A549 (cell line): ENCODE measurements around the gene CTNND2. TPM values are rescaled to one million over a fixed set of nuclear protein-coding genes. Genes with fewer than 3 reads are reported as not detected.
"Not testable (repeated sequence)": the region's sequence is repeated elsewhere in the genome, so short reads cannot be mapped to it uniquely, and the experiment has no call there.

ENCODE experiments used
- ATAC-seq, 2 experiments: fragments of 200-7000 bp in 1 of 2; fragments of >200 bp in 1 of 2; cut with Nextera tagmentation in 1 of 2; cut with Tn5 transposase in 1 of 2; 3 replicates each; pipeline versions ENCODE4 v1.8.0 to v1.9.1; 2018 to 2020; ENCODE audit warnings: mild to moderate bottlenecking in 1 of 2, moderate library complexity in 1 of 2
- CTCF ChIA-PET: fragments of 300-600 bp; sonication (Branson Sonifier 250); formaldehyde crosslinking; extraction: SDS; loops from one replicate; lab custom pipeline; 2021; ENCODE audit warnings: antibody characterized with exemption, inconsistent platforms; lab: Yijun Ruan, JAX
- POLR2A ChIA-PET: fragments of 350-600 bp; formaldehyde crosslinking; extraction: SDS; loops from one replicate; lab custom pipeline; 2021; ENCODE audit warnings: antibody characterized with exemption, inconsistent platforms; lab: Yijun Ruan, JAX
- DNase-seq, 2 experiments: peaks; one replicate each; pipeline versions ENCODE4 v3.0.0 to v3.0.0-alpha.2; 2011 to 2016; ENCODE audit warnings: low read depth in 1 of 2, low spot score in 1 of 2
- FAIRE-seq: peaks from 2 replicates; lab custom pipeline; 2011; peaks lifted over from hg19 to GRCh38; lab: Jason Lieb, UNC
- H3K27ac ChIP-seq, 2 experiments: fragments of >200 bp; sonication (Bioruptor Twin); formaldehyde crosslinking; 3 replicates each; pipeline ENCODE4 v1.5.1; 2016 to 2017
- H3K4me1 ChIP-seq: fragments of >200 bp; sonication (Bioruptor Twin); formaldehyde crosslinking; 3 replicates; pipeline ENCODE4 v1.6.1; 2016
- H3K4me2 ChIP-seq: fragments of >200 bp; sonication (Bioruptor Twin); formaldehyde crosslinking; 3 replicates; pipeline ENCODE4 v1.6.1; 2016
- H3K4me3 ChIP-seq: fragments of >200 bp; sonication (Bioruptor Twin); formaldehyde crosslinking; 3 replicates; pipeline ENCODE4 v1.5.1; 2016
- H3K9me3 ChIP-seq: fragments of >200 bp; sonication (Bioruptor Twin); formaldehyde crosslinking; 3 replicates; pipeline ENCODE4 v1.6.1; 2016
- CBX2 ChIP-seq: fragments of 200-600 bp; sonication (generic); IDR thresholded peaks from 2 replicates; pipeline ENCODE4 v1.6.1; 2016; ENCODE audit warnings: low read depth, mild to moderate bottlenecking, borderline replicate concordance
- CEBPB ChIP-seq, 2 experiments: fragments of >200 bp in 1 of 2; sonication (Bioruptor Twin) in 1 of 2; formaldehyde crosslinking in 1 of 2; IDR thresholded peaks; 2 replicates each; pipeline ENCODE4 v1.6.1; 2012 to 2016
- CHD4 ChIP-seq: fragments of 200-600 bp; sonication (generic); IDR thresholded peaks from 2 replicates; pipeline ENCODE4 v1.6.1; 2016; ENCODE audit warnings: antibody characterized with exemption, mild to moderate bottlenecking, borderline replicate concordance
- EHF ChIP-seq: fragments of 250-450 bp; sonication (Bioruptor Pico); IDR thresholded peaks from 2 replicates; pipeline ENCODE4 v1.5.0; 2020; ENCODE audit warnings: mild to moderate bottlenecking
- EHMT2 ChIP-seq: fragments of 200-600 bp; sonication (generic); IDR thresholded peaks from 2 replicates; pipeline ENCODE4 v1.6.1; 2016; ENCODE audit warnings: antibody characterized with exemption, low read depth, mild to moderate bottlenecking, moderate library complexity
- GATA3 ChIP-seq: IDR thresholded peaks from 2 replicates; pipeline ENCODE4 v1.6.1; 2012; ENCODE audit warnings: borderline replicate concordance
- HMGXB4 ChIP-seq: fragments of 250-450 bp; sonication (Bioruptor Pico); IDR thresholded peaks from 2 replicates; pipeline ENCODE4 v1.5.0; 2021; ENCODE audit warnings: mild to moderate bottlenecking, moderate library complexity, borderline replicate concordance
- HOXA7 ChIP-seq: fragments of 250-450 bp; sonication (Bioruptor Pico); IDR thresholded peaks from 2 replicates; pipeline ENCODE4 v1.5.0; 2020; ENCODE audit warnings: mild to moderate bottlenecking, moderate library complexity
- JUN ChIP-seq, 2 experiments: fragments of >200 bp; sonication (Bioruptor Twin); formaldehyde crosslinking; IDR thresholded peaks; 2 replicates in 1 of 2; 3 replicates in 1 of 2; pipeline ENCODE4 v1.6.1; 2016 to 2017
- JUNB ChIP-seq: fragments of >200 bp; sonication (Bioruptor Twin); formaldehyde crosslinking; IDR thresholded peaks from 2 replicates; pipeline ENCODE4 v1.6.1; 2016
- MAFK ChIP-seq: fragments of 450-650 bp; IDR thresholded peaks from 2 replicates; pipeline ENCODE4 v1.6.1; 2014; ENCODE audit not compliant: partially characterized antibody
- RARB ChIP-seq: fragments of 250-450 bp; sonication (Bioruptor Pico); IDR thresholded peaks from 2 replicates; pipeline ENCODE4 v1.8.0; 2021; ENCODE audit warnings: mild to moderate bottlenecking, moderate library complexity
- RFX5 ChIP-seq: fragments of 450-650 bp; IDR thresholded peaks from 2 replicates; pipeline ENCODE4 v1.7.1; 2014; ENCODE audit warnings: antibody characterized with exemption, mild to moderate bottlenecking, moderate library complexity
- SREBF2 ChIP-seq: fragments of 450-650 bp; IDR thresholded peaks from 2 replicates; pipeline ENCODE4 v1.6.1; 2014; ENCODE audit warnings: mild to moderate bottlenecking, moderate library complexity
- USF2 ChIP-seq: fragments of 450-650 bp; IDR thresholded peaks from 2 replicates; pipeline ENCODE4 v1.6.1; 2014; ENCODE audit warnings: antibody characterized with exemption
- WGBS: methylation state at CpG from one replicate; pipeline ENCODE4 v1.1.6; 2017; ENCODE audit errors: missing lambda C conversion rate; 5-methylcytosine and 5-hydroxymethylcytosine counted together
- polyA plus RNA-seq, 4 experiments: library from polyadenylated mRNA; depleted of rRNA in 3 of 4; stranded (reverse); fragments of >200 nt; fragmentation: RNase III in 1 of 4; extraction: RNeasy Plus Mini Kit Qiagen cat#74134 plus additional on column Dnase treatment in 1 of 4; gene quantifications; 2 replicates in 3 of 4; 3 replicates in 1 of 4; pipeline ENCODE4 v1.2.3, GENCODE V29; 2011 to 2017
- TF ChIP-seq, protein P1 (sequence below): fragments of >200 bp; sonication (Bioruptor Twin); formaldehyde crosslinking; IDR thresholded peaks from 2 replicates; pipeline ENCODE4 v1.6.1; 2016
- TF ChIP-seq, protein P2 (sequence below): IDR thresholded peaks from 2 replicates; pipeline ENCODE4 v1.6.1; 2012

Gene CTNND2
- polyA plus RNA-seq, 2 of the 4 experiments (the other 2 are of a cell fraction), result not detected

- ATAC-seq, H3K4me1 ChIP-seq, H3K4me2 ChIP-seq, CTCF ChIA-PET, DNase-seq, FAIRE-seq, POLR2A ChIA-PET, H3K4me3 ChIP-seq, H3K9me3 ChIP-seq, H3K27ac ChIP-seq: not testable (repeated sequence)
- WGBS, result 39% methylated on average over 1 of the region's 1 CpG
Measured at GRCh38 chr5:11414732-11415131, 489.5 kb downstream of the CTNND2 start.

GRCh38 chr5:11411621-11412020 is 492.6 kb downstream of the CTNND2 start:
- CTCF ChIA-PET, result no interaction called here
- TF ChIP-seq SREBF2 (no peak), MAFK (peak; percentile 66)
- Histone ChIP-seq H3K4me1 (no peaks in the 10 kb centered on the region), H3K9me3 (no peaks in the 10 kb centered on the region), H3K4me3 (no peak overlapping the region), H3K4me2 (no peak overlapping the region), H3K27ac (no peak overlapping the region)
- ATAC-seq (no peak), FAIRE-seq (no peak), DNase-seq (no peak)
- POLR2A ChIA-PET, result no interaction called here
- WGBS, result 37% methylated on average over 2 of the region's 2 CpGs

- Histone ChIP-seq H3K4me3 (no peak overlapping the region), H3K4me2 (no peak overlapping the region), H3K27ac (no peak overlapping the region), H3K9me3 (no peaks in the 10 kb centered on the region), H3K4me1 (no peaks in the 10 kb centered on the region)
- ATAC-seq (no peak), DNase-seq (no peak), FAIRE-seq (no peak)
- 36% methylated on average over 5 of the region's 5 CpGs for WGBS
- POLR2A ChIA-PET, result no interaction called here
- TF ChIP-seq CBX2 (no peak), EHMT2 (no peak), RARB (CRISPR knock-in tag) (no peak)
- TF ChIP-seq, protein P1, sequence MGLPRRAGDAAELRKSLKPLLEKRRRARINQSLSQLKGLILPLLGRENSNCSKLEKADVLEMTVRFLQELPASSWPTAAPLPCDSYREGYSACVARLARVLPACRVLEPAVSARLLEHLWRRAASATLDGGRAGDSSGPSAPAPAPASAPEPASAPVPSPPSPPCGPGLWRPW, result no peak
- CTCF ChIA-PET, result interaction anchor here (1.7 kb wide), 1 partner anchor 35 kb away, joined by 4 read pairs; no protein-coding TSS in a partner anchor
Measured at GRCh38 chr5:11407556-11408145, 496.6 kb downstream of the CTNND2 start.

DNA sequence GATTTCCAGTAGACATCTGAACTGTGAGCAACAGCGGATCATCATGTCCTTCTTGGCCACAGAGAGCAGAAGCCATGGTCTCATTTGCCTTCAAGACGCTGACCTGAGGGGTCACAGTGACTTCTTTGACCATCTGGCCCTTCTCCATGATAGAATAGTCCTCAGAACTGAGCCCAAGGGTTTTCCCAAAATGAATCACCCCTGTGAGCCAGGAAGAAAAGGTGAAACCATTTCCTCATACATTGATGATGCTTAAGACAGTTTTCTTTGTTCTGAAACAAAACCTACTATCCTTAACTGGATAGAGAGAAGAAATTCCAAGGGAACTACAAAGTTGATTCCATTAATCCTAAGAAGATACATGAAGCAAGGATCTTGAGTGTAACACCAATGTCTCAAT is 503.9 kb downstream of the CTNND2 start:
- CTCF ChIA-PET, result no interaction called here
- WGBS, result 3% methylated on average over 2 of the region's 2 CpGs
- no peak for TF ChIP-seq CBX2
- no peak for TF ChIP-seq GATA3
- TF ChIP-seq HMGXB4 (CRISPR knock-in tag), result no peak
- TF ChIP-seq, protein P1, result no peak
- no peak for TF ChIP-seq HOXA7 (CRISPR knock-in tag)
- TF ChIP-seq CEBPB (IDR thresholded peaks at IDR 0.05), result no peak
- no peak for TF ChIP-seq CHD4
- TF ChIP-seq EHF (CRISPR knock-in tag), result no peak
- no peak for TF ChIP-seq JUNB
- TF ChIP-seq RFX5, result no peak
- no peak for TF ChIP-seq JUN (IDR thresholded peaks at IDR 0.05)
- TF ChIP-seq, protein P2, sequence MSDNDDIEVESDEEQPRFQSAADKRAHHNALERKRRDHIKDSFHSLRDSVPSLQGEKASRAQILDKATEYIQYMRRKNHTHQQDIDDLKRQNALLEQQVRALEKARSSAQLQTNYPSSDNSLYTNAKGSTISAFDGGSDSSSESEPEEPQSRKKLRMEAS, result no peak
- no peak for TF ChIP-seq USF2
- TF ChIP-seq, all 56 proteins: peak for 0
- DNase-seq (no peak), FAIRE-seq (no peak), ATAC-seq (no peak)
- Histone ChIP-seq H3K4me2 (no peak overlapping the region), H3K4me1 (no peaks in the 10 kb centered on the region), H3K4me3 (no peak overlapping the region), H3K27ac (no peak overlapping the region), H3K9me3 (no peaks in the 10 kb centered on the region)
- POLR2A ChIA-PET, result no interaction called here
